ENCODE data around the gene COPS2. TPM values are rescaled to one million over a fixed set of nuclear protein-coding genes. Genes with fewer than 3 reads are reported as not detected.
A peak's percentile ranks its signal among the peaks of the same experiment; 100 is the strongest.

The COPS2 gene
- total and polyA plus RNA-seq, 10 of the 15 experiments (the other 5 are each of a cell fraction or from before 2014, with no cell fraction given) = 31.5 to 115 (median 76.3) TPM

- TF ChIP-seq ZBTB11 (CRISPR knock-in tag; IDR thresholded peaks at IDR 0.05) (peak; percentile 98), CEBPB (IDR thresholded peaks at IDR 0.05; ENCODE audit: borderline replicate concordance in 1 of 2, low read depth in 2 of 2, low read length in 2 of 2) (no peak), ZNF622 (IDR thresholded peaks at IDR 0.05) (no peak), SMC3 (IDR thresholded peaks at IDR 0.05; ENCODE audit: borderline replicate concordance, low read length) (no peak), E2F4 (IDR thresholded peaks at IDR 0.05; ENCODE audit: low read depth, low read length) (no peak), SMAD1 (IDR thresholded peaks at IDR 0.05; ENCODE audit: low read depth, partially characterized antibody) (no peak), MTA3 (IDR thresholded peaks at IDR 0.05; ENCODE audit: borderline replicate concordance, low read length) (no peak), ASH2L (IDR thresholded peaks at IDR 0.05; ENCODE audit: borderline replicate concordance, low read depth) (no peak; the same call in 1 of the 2 replicates), WRNIP1 (IDR thresholded peaks at IDR 0.05; ENCODE audit: borderline replicate concordance, low read depth, low read length) (peak; percentile 98), FOXM1 (IDR thresholded peaks at IDR 0.05; ENCODE audit: low read depth, low read length) (no peak), SMARCA5 (IDR thresholded peaks at IDR 0.05) (peak; percentile 70; the same call in 1 of the 2 replicates), ETV6 (conservative IDR thresholded peaks at IDR 0.05 in 1 of 2, IDR thresholded peaks at IDR 0.05 in 1 of 2; ENCODE audit: borderline replicate concordance in 1 of 2, low read depth in 1 of 2) (peak in 1 of 2 experiments; percentile 72; a peak in 2 of 4 replicates), NR2C2 (IDR thresholded peaks at IDR 0.05; ENCODE audit: borderline replicate concordance, control insufficient read depth, insufficient read length, low read depth) (no peak), KLF5 (IDR thresholded peaks at IDR 0.05; ENCODE audit: partially characterized antibody) (no peak), GABPA (IDR thresholded peaks at IDR 0.05; ENCODE audit: low read depth) (peak; percentile 100), ZBTB4 (CRISPR knock-in tag; IDR thresholded peaks at IDR 0.05) (no peak)
Observed at GRCh38 chr15:49155110-49155833, at the start of gene COPS2 (continued).
